Astrocyte (in vitro differentiated cells and primary cell): ENCODE results near the gene AOC3.

Experiments
- CTCF ChIP-seq: IDR thresholded peaks from 2 replicates; pipeline ENCODE4 v1.5.1; 2011; ENCODE audit warnings: low read depth, mild to moderate bottlenecking, inconsistent platforms, low read length, moderate library complexity; ENCODE audit not compliant: insufficient read depth
- EZH2 ChIP-seq: IDR thresholded peaks from 2 replicates; pipeline ENCODE4 v1.6.1; 2012; ENCODE audit warnings: mild to moderate bottlenecking, low read length, inconsistent platforms; ENCODE audit not compliant: insufficient read depth

GRCh38 chr17:42852351-42852750 lies 1.4 kb downstream of the AOC3 start:
- no peak for TF ChIP-seq EZH2
- TF ChIP-seq CTCF, result no peak
